Caki2 (cell line): ENCODE measurements around the gene ELP4. TPM values are rescaled to one million over a fixed set of nuclear protein-coding genes. Genes with fewer than 3 reads are reported as not detected.
"Not testable (repeated sequence)": the region's sequence is repeated elsewhere in the genome, so short reads cannot be mapped to it uniquely, and the experiment has no call there.

Experiments used
- DNase-seq: peaks from one replicate; pipeline ENCODE4 v3.0.0-alpha.2; 2015; ENCODE audit warnings: low read depth
- in situ Hi-C: cut with HindIII; loops from 2 replicates; pipeline ENCODE4 v1.10.0; 2016; ENCODE audit warnings: low sequenced_read_pairs, low pct_unique_long_range_greater_than_20kb, mixed read lengths
- total RNA-seq: library from RNA; depleted of rRNA; stranded (reverse); fragments of >200 nt; shearing (Covaris generic); gene quantifications from 2 replicates; pipeline ENCODE4 v1.2.3, GENCODE V29; 2014; ENCODE audit warnings: low replicate concordance; rRNA removed

ELP4 gene
- total RNA-seq: 31.7 and 35.3 TPM in 2 replicates

- DNase-seq: peak; percentile 90
- in situ Hi-C loops: no loop called here
These were observed at the start of gene ELP4, which contains the start of gene IMMP1L for GRCh38 chr11:31509429-31510345. ELP4 (plus strand) TSS chr11:31509767; CDS start chr11:31509785, 18 bp downstream. IMMP1L (minus strand) TSS chr11:31509622; CDS start chr11:31463276, 46,346 bp downstream.

- DNase-seq: no peak
- in situ Hi-C loops: no loop called here
These were observed 45.1 kb upstream of the ELP4 start for GRCh38 chr11:31464436-31464835.

- in situ Hi-C loops: no loop called here
- DNase-seq: no peak
These were observed 35.5 kb upstream of the ELP4 start for GRCh38 chr11:31474083-31474482.

GRCh38 chr11:31477528-31478222 lies 31.9 kb upstream of the ELP4 start:
- no peak for DNase-seq
- in situ Hi-C loops: no loop called here

- in situ Hi-C loops: no loop called here
- DNase-seq: no peak
These were observed 31.4 kb upstream of the ELP4 start for GRCh38 chr11:31478223-31478590.

- in situ Hi-C loops: no loop called here
- DNase-seq: no peak
These were observed 30.5 kb upstream of the ELP4 start for GRCh38 chr11:31479066-31479465.

GRCh38 chr11:31480930-31481329 lies 28.6 kb upstream of the ELP4 start:
- in situ Hi-C loops: no loop called here
- no peak for DNase-seq

- in situ Hi-C loops: no loop called here
- DNase-seq: no peak
These were observed 25.1 kb upstream of the ELP4 start for GRCh38 chr11:31484497-31484896.

GRCh38 chr11:31487848-31488247 lies 21.7 kb upstream of the ELP4 start:
- peak; percentile 16 for DNase-seq
- in situ Hi-C loops: no loop called here

GRCh38 chr11:31492320-31492913 lies 17.1 kb upstream of the ELP4 start:
- in situ Hi-C loops: no loop called here
- DNase-seq: no peak

GRCh38 chr11:31493235-31493634 lies 16.3 kb upstream of the ELP4 start:
- no peak for DNase-seq
- in situ Hi-C loops: no loop called here

GRCh38 chr11:31493762-31494161 lies 15.8 kb upstream of the ELP4 start:
- in situ Hi-C loops, DNase-seq: not testable (repeated sequence)

- in situ Hi-C loops: no loop called here
These were observed 9.9 kb upstream of the ELP4 start for GRCh38 chr11:31499576-31500178.

GRCh38 chr11:31500560-31500959 lies 9.0 kb upstream of the ELP4 start:
- DNase-seq: no peak
- in situ Hi-C loops: no loop called here

More at GRCh38 chr11:31499576-31500178, 9.9 kb upstream of the ELP4 start:
- DNase-seq: no peak

- in situ Hi-C loops: no loop called here
- no peak for DNase-seq
These were observed 527 bp upstream of the ELP4 start for GRCh38 chr11:31509051-31509428.

- in situ Hi-C loops: no loop called here
- no peak for DNase-seq
These were observed 2.5 kb downstream of the ELP4 start for GRCh38 chr11:31512117-31512516.

GRCh38 chr11:31521497-31522150 lies 12.1 kb downstream of the ELP4 start:
- no peak for DNase-seq
- in situ Hi-C loops: no loop called here

GRCh38 chr11:31529189-31529588 lies 19.6 kb downstream of the ELP4 start:
- in situ Hi-C loops: no loop called here
- no peak for DNase-seq
